CD14-positive monocyte (primary cell): Measurements from ENCODE around the gene ZNF22. TPM values are rescaled to one million over a fixed set of nuclear protein-coding genes. Genes with fewer than 3 reads are reported as not detected.
A peak's percentile ranks its signal among the peaks of the same experiment; 100 is the strongest.

Source experiments
- DNase-seq, 3 donors: peaks; one replicate each; pipeline ENCODE4 v3.0.0-alpha.2; 2011 to 2022
- H2AFZ ChIP-seq: 2 replicates; pipeline ENCODE4 v1.6.0; 2012; ENCODE audit warnings: mild to moderate bottlenecking, low read depth, low read length, inconsistent platforms; ENCODE audit not compliant: insufficient read depth, poor library complexity, severe bottlenecking
- H3K27ac ChIP-seq, 2 donors: 1 replicate in 1 of 2; 2 replicates in 1 of 2; pipeline ENCODE4 v1.5.1; 2012 to 2013; ENCODE audit warnings: low read length in 2 of 2, control low read depth in 1 of 2, inconsistent platforms in 1 of 2, low read depth in 1 of 2, mild to moderate bottlenecking in 1 of 2
- H3K27me3 ChIP-seq, 2 donors: one replicate each; pipeline versions ENCODE4 v1.6.0 to v1.6.1; 2011 to 2013; ENCODE audit warnings: low read length in 2 of 2; ENCODE audit not compliant: control insufficient read depth in 2 of 2, insufficient read depth in 2 of 2
- H3K36me3 ChIP-seq, 2 donors: replicated peaks in 1 of 2; 1 replicate in 1 of 2; 2 replicates in 1 of 2; pipeline versions ENCODE4 v1.5.1 to v1.6.1; 2012 to 2013; ENCODE audit warnings: low read length in 2 of 2, control low read depth in 1 of 2, inconsistent platforms in 1 of 2, mild to moderate bottlenecking in 1 of 2; ENCODE audit not compliant: insufficient read depth in 2 of 2, control insufficient read depth in 1 of 2
- H3K4me1 ChIP-seq, 2 donors: 1 replicate in 1 of 2; 2 replicates in 1 of 2; pipeline versions ENCODE4 v1.5.1 to v1.6.1; 2012 to 2013; ENCODE audit warnings: low read length in 2 of 2, control low read depth in 1 of 2, inconsistent platforms in 1 of 2, mild to moderate bottlenecking in 1 of 2, moderate library complexity in 1 of 2; ENCODE audit not compliant: insufficient read depth in 2 of 2, control insufficient read depth in 1 of 2
- H3K4me2 ChIP-seq: replicated peaks from 2 replicates; pipeline ENCODE3; 2012; ENCODE audit warnings: low read length, moderate library complexity, mild to moderate bottlenecking; ENCODE audit not compliant: poor library complexity, severe bottlenecking; ENCODE audit errors: extremely low read depth
- H3K4me3 ChIP-seq, 3 experiments: fragments of 200-600 bp in 1 of 3; sonication (generic) in 1 of 3; replicated peaks in 1 of 3; 1 replicate in 2 of 3; 2 replicates in 1 of 3; pipeline ENCODE4 v1.5.1; 2011 to 2013; ENCODE audit warnings: low read length in 3 of 3, mild to moderate bottlenecking in 3 of 3, control low read depth in 2 of 3, low read depth in 2 of 3, inconsistent platforms in 1 of 3, moderate library complexity in 1 of 3
- H3K79me2 ChIP-seq: 2 replicates; pipeline ENCODE4 v1.6.0; 2012; ENCODE audit warnings: mild to moderate bottlenecking, control low read depth, inconsistent platforms, low read length, moderate library complexity; ENCODE audit not compliant: insufficient read depth
- H3K9ac ChIP-seq: 2 replicates; pipeline ENCODE4 v1.6.0; 2017; ENCODE audit warnings: low read length, mild to moderate bottlenecking; ENCODE audit not compliant: insufficient read depth, poor library complexity, severe bottlenecking
- H3K9me3 ChIP-seq, 2 donors: replicated peaks in 1 of 2; 1 replicate in 1 of 2; 2 replicates in 1 of 2; pipeline versions ENCODE4 v1.5.1 to v1.6.1; 2012 to 2013; ENCODE audit warnings: low read length in 2 of 2, control low read depth in 1 of 2; ENCODE audit not compliant: control insufficient read depth in 1 of 2, insufficient read depth in 1 of 2
- H4K20me1 ChIP-seq: 2 replicates; pipeline ENCODE4 v1.6.0; 2012; ENCODE audit warnings: mild to moderate bottlenecking, low read length, control low read depth, moderate library complexity; ENCODE audit not compliant: insufficient read depth
- H3K27ac Mint-ChIP-seq, 7 donors: one replicate each; pipeline ENCODE4 v1.8.0; 2020; ENCODE audit warnings: mild to moderate bottlenecking in 7 of 7, mixed read lengths in 7 of 7, moderate library complexity in 6 of 7, inconsistent platforms in 2 of 7
- H3K27me3 Mint-ChIP-seq, 3 donors: one replicate each; pipeline ENCODE4 v1.8.0; 2021 to 2022; ENCODE audit warnings: low read depth in 3 of 3, mild to moderate bottlenecking in 3 of 3, mixed read lengths in 3 of 3, moderate library complexity in 3 of 3, inconsistent platforms in 1 of 3
- H3K36me3 Mint-ChIP-seq, 2 donors: one replicate each; pipeline ENCODE4 v1.8.0; 2020; ENCODE audit warnings: mixed read lengths in 2 of 2, inconsistent platforms in 1 of 2, mild to moderate bottlenecking in 1 of 2
- H3K4me1 Mint-ChIP-seq: one replicate; pipeline ENCODE4 v1.8.0; 2020; ENCODE audit warnings: mild to moderate bottlenecking, mixed read lengths
- H3K4me3 Mint-ChIP-seq, 2 donors: one replicate each; pipeline ENCODE4 v1.8.0; 2020; ENCODE audit warnings: mild to moderate bottlenecking in 2 of 2, mixed read lengths in 2 of 2, moderate library complexity in 1 of 2
- H3K9me3 Mint-ChIP-seq, 7 donors: one replicate each; pipeline ENCODE4 v1.8.0; 2020 to 2022; ENCODE audit warnings: mixed read lengths in 7 of 7, mild to moderate bottlenecking in 6 of 7, moderate library complexity in 6 of 7, inconsistent platforms in 2 of 7
- CTCF ChIP-seq: fragments of 200-600 bp; IDR thresholded peaks from one replicate; pipeline ENCODE4 v1.8.0; 2022; ENCODE audit warnings: antibody characterized with exemption, mild to moderate bottlenecking
- WGBS: methylation state at CpG from one replicate; pipeline ENCODE4 v1.1.5; 2013; ENCODE audit warnings: missing lambda C conversion rate; ENCODE audit not compliant: insufficient coverage; 5-methylcytosine and 5-hydroxymethylcytosine counted together
- intact Hi-C, 2 donors: fragments of 100-400 bp; cut with micrococcal nuclease; formaldehyde crosslinking; loops; one replicate each; pipeline versions ENCODE4 v1.15.0 to v1.15.1; 2023
- polyA plus RNA-seq, 3 donors: library from polyadenylated mRNA; depleted of rRNA in 1 of 3; unstranded in 2 of 3; stranded (reverse) in 1 of 3; fragments of 300-500 nt in 2 of 3; fragments of >200 nt in 1 of 3; fragmentation: Illumina TruSeq in 2 of 3; gene quantifications; 1 replicate in 2 of 3; 2 replicates in 1 of 3; pipeline ENCODE4 v1.2.3, GENCODE V29; 2012 to 2021

ZNF22 gene
- polyA plus RNA-seq, 3 donors, result 4.1 to 14.6 (median 10.4) TPM

GRCh38 chr10:44993922-44994751 lies 6.6 kb upstream of the ZNF22 start:
- Histone ChIP-seq H3K4me3 (no peak overlapping the region), H3K4me1 (peaks cover 0 to 15% of the 10 kb centered on the region in 2 donors), H3K9ac (no peak overlapping the region), H3K36me3 (peaks cover 61 to 62% of the 10 kb centered on the region in 2 donors), H3K4me2 (no peak overlapping the region), H3K9me3 (no peaks in the 10 kb centered on the region), H3K27ac (peak overlapping the region in 1 of 2 donors; percentile 35), H2AFZ (no peak overlapping the region), H3K79me2 (no peaks in the 10 kb centered on the region), H4K20me1 (peaks cover 68% of the 10 kb centered on the region), H3K27me3 (no peaks in the 10 kb centered on the region)
- WGBS, result 96% methylated on average over 6 of the region's 11 CpGs
- H3K4me1 Mint-ChIP-seq, result peaks cover 32% of the 10 kb centered on the region
- intact Hi-C loops, result no loop called here
- H3K36me3 Mint-ChIP-seq, result peaks cover 57 to 59% of the 10 kb centered on the region in 2 donors
- no peak overlapping the region for H3K4me3 Mint-ChIP-seq
- H3K27me3 Mint-ChIP-seq, result peaks cover 1 to 4% (median 2%) of the 10 kb centered on the region in 3 donors
- TF ChIP-seq CTCF, result no peak
- no peak for DNase-seq
- H3K27ac Mint-ChIP-seq, result peak overlapping the region in 2 of 7 donors; percentile 44
- H3K9me3 Mint-ChIP-seq, result no peaks in the 10 kb centered on the region

GRCh38 chr10:44994752-44995530 lies 5.8 kb upstream of the ZNF22 start:
- Histone ChIP-seq H2AFZ (no peak overlapping the region), H3K27ac (peak overlapping the region in 1 of 2 donors; percentile 35)
- H3K4me3 Mint-ChIP-seq, result no peak overlapping the region

More at GRCh38 chr10:44994752-44995530, 5.8 kb upstream of the ZNF22 start:
- H3K79me2 ChIP-seq, result no peaks in the 10 kb centered on the region
- H3K4me3 ChIP-seq, result no peak overlapping the region
- H3K9me3 ChIP-seq, result no peaks in the 10 kb centered on the region
- peak overlapping the region in 2 of 7 donors; percentile 52 to 66 for H3K27ac Mint-ChIP-seq
- no peak for DNase-seq
- no peaks in the 10 kb centered on the region for H3K9me3 Mint-ChIP-seq
- peaks cover 36% of the 10 kb centered on the region for H3K4me1 Mint-ChIP-seq
- H3K27me3 ChIP-seq, result no peaks in the 10 kb centered on the region
- H3K36me3 ChIP-seq, result peaks cover 53 to 54% of the 10 kb centered on the region in 2 donors
- TF ChIP-seq CTCF, result no peak
- intact Hi-C loops, result no loop called here
- 88% methylated on average over 7 of the region's 9 CpGs for WGBS
- H3K27me3 Mint-ChIP-seq, result peaks cover 1 to 4% (median 2%) of the 10 kb centered on the region in 3 donors
- H3K36me3 Mint-ChIP-seq, result peaks cover 49 to 51% of the 10 kb centered on the region in 2 donors
- peaks cover 60% of the 10 kb centered on the region for H4K20me1 ChIP-seq
- H3K9ac ChIP-seq, result no peak overlapping the region
- peaks cover 2 to 16% of the 10 kb centered on the region in 2 donors for H3K4me1 ChIP-seq
- no peak overlapping the region for H3K4me2 ChIP-seq
